GM10847 (cell line): ENCODE results near the gene KCNJ16.

ENCODE experiments used
- POLR2A ChIP-seq: IDR thresholded peaks from 2 replicates; pipeline ENCODE4 v1.6.1; 2011; ENCODE audit not compliant: insufficient read length; ENCODE audit errors: extremely low read depth

Gene KCNJ16

GRCh38 chr17:70166615-70167014, 91.6 kb downstream of the KCNJ16 start:
- no peak for TF ChIP-seq POLR2A

DNA sequence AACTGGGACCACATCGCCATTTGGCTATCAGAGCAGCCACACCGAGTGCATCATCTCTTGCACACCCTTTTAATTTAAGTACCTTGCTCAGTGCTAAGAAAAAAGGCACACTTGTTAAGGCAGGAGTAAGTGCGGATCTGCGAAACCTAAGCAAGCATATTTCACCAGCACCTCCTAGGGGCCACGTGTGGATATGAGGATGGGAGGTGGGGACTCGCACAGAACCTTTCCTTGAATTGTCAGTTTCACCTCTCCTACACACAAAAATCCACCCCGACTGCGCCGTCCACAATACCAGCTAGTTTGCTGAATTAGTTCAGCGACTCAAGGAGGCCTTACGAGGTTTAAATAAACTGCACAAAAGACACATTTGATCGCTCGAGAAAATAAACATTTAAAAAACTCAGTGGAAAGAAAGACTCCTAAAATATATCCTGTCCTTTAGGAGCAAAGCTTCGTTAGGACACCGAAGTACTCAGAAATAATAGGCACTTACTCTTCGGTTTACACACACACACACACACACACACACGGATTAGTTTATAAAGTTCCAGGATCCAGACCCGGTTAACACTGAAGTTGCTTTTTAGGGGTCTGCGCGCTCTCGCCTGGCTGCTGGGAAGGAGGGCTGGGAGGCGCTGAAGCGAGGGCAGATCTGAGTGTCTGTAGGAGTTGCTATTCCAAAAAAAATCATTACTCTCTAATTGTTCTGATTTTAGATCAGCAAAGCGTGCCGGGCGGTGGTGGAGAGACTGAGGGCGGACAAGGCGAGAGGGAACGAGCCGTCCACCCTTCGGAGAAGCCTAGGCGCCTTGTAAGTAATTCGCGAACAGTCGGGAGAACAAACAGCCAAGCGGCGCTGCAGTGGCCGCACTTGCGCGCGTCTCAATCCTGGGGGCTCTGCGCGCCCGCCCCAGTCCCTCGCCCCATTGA, 93.3 kb downstream of the KCNJ16 start:
- TF ChIP-seq POLR2A: no peak

DNA sequence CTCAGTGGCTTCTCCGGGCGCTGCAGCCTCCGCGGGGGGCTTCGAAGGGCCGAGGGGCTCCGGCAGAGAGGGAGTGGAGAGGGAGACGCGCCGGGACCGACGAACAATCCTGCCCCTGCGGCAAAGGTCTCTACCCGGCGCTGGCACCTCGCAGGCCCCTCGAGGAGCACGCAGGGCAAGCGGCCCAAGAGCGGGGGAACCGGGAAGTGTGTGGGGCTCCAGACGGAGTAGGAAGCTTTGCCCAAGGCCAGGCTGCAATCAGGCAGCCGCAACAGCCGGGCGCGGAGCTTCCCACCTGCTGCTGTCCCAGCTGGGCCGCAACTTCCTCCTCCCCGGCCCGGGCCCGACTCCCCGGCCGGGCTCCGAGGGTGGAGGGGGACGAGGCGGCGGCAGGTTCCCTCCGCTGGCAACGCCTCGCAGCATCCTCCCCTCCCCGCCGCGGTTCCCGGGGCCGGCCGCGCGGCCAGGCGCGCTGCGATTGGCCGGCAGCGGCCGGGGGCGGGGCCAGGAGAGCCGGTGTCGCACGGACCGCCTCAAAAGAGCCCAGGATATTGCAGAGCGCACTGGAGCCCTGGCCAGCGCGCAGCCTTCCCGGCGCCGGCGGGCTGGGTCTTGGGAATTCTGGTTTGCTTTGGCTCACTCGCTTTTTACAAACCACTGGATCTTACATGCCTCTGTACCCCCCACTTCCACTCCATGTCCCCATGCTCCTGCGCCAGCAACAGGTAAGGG, 94.1 kb downstream of the KCNJ16 start, which contains the start of gene KCNJ2:
Gene KCNJ2, plus strand, starts transcription at position 556 of the 732 bp plus-strand sequence. CDS start 5,508 bp downstream, outside the sequence.
- no peak for TF ChIP-seq POLR2A

DNA sequence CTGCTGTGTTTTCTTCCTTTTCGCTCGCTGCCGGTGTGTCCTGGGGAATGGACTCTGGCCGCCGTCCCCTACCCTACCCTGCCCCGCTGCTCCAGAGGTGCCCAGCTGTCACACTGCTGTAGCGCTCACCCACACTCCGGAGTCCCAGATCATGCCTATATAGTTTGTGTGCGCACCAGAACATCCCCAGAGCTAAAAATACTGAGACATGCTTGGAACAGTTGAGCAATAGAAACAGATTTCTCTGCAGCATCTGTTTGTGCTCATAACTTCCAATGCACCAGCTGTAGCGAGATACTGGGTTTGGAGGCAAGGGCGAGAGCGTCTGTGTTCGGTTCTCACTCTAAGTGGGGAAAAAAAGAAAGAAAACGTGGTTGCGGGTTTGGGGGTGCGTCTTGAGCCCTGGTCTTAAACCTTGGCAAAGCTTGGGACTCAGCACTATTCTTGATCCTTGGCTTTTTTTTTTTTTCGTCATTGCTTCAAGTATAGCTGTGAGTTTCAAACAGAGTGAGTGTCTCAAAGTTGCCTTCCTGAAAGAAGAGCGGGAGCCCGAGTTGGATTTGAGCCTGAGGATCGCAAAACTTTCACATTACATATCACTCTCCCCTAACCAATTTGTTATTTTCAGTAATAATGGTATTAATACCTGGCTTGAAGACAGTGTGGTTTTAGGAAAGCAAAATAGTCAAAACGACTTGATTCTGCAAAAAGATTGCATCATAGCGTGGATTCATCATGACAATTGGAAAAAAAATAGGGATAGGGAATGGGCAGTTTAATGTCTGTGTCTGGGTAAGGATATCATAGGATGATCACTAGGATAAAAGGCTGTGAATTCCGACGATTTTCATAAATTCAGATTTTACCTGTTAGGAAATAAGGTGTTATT, 94.9 kb downstream of the KCNJ16 start:
- TF ChIP-seq POLR2A: no peak

- TF ChIP-seq POLR2A: no peak
These were observed 96.1 kb downstream of the KCNJ16 start for GRCh38 chr17:70171159-70171558.

GRCh38 chr17:70172449-70172848, 97.4 kb downstream of the KCNJ16 start:
- TF ChIP-seq POLR2A: no peak

- no peak for TF ChIP-seq POLR2A
These were observed 97.9 kb downstream of the KCNJ16 start for GRCh38 chr17:70172923-70173322.

GRCh38 chr17:70173681-70174080, 98.7 kb downstream of the KCNJ16 start:
- TF ChIP-seq POLR2A: no peak

- no peak for TF ChIP-seq POLR2A
These were observed 106.4 kb downstream of the KCNJ16 start for GRCh38 chr17:70181376-70181775.

DNA sequence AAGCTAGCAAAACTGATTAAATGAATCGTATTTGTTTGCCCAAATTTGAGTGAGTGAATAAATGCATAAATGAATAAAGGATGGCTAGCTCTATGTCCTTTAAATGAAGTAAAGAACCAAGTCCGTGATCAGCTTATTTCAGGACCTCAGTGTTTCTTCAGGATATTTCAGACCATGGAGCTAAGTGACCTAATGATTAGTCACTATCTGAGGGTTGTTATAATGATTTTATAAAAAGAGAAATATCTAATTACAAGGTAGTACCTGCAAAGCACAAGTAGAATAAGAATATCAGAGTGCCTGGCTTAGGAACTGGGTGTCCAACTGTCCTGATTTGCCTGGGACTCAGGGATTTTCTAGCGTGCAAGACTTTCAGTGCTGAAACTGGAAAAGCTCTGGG, 106.8 kb downstream of the KCNJ16 start:
- no peak for TF ChIP-seq POLR2A

DNA sequence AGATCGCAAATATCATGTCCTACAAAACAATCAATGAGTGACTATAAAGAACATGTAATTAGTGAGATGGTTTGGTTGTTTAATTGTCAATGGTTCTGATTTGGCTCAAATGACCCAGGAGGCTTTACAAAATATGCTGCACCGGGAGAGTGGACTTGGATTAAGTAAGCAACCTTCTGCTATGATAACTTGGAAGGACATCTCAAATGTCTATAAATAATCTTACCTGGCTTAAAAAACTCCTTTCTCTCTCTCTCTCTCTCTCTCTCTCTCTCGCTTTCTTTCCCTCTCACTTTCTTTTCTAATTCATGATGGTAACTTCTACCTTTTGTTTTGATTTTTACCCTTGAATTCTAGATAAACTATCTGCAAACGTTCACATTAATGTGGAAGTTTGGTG, 108.5 kb downstream of the KCNJ16 start:
- no peak for TF ChIP-seq POLR2A

GRCh38 chr17:70184207-70184606, 109.2 kb downstream of the KCNJ16 start:
- no peak for TF ChIP-seq POLR2A

DNA sequence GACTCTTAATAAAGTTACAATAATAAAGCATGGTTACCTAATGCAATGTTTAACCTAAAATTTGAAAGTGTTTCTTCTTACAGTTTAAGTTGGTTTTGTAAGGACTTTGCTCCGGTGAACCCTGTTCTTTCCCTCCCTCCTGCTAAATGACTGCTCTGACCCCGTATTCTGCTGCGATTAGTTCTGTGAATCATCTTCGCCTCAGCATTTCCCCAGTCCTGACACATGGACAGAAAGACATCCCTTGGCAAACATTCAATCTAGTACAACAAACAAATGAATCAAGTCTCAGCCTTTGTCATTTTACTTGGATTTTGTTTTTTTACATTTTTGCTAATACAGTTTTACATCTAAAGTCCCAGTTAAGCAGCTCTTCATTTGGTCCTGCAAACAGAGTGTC, 109.7 kb downstream of the KCNJ16 start:
- TF ChIP-seq POLR2A: no peak
